ENCODE measurements around the gene CMTM2. TPM values are rescaled to one million over a fixed set of nuclear protein-coding genes. Genes with fewer than 3 reads are reported as not detected.
"Not testable (repeated sequence)": the region's sequence is repeated elsewhere in the genome, so short reads cannot be mapped to it uniquely, and the experiment has no call there.

CMTM2 gene
- polyA plus RNA-seq, 1 donor: 0.25 TPM

DNA sequence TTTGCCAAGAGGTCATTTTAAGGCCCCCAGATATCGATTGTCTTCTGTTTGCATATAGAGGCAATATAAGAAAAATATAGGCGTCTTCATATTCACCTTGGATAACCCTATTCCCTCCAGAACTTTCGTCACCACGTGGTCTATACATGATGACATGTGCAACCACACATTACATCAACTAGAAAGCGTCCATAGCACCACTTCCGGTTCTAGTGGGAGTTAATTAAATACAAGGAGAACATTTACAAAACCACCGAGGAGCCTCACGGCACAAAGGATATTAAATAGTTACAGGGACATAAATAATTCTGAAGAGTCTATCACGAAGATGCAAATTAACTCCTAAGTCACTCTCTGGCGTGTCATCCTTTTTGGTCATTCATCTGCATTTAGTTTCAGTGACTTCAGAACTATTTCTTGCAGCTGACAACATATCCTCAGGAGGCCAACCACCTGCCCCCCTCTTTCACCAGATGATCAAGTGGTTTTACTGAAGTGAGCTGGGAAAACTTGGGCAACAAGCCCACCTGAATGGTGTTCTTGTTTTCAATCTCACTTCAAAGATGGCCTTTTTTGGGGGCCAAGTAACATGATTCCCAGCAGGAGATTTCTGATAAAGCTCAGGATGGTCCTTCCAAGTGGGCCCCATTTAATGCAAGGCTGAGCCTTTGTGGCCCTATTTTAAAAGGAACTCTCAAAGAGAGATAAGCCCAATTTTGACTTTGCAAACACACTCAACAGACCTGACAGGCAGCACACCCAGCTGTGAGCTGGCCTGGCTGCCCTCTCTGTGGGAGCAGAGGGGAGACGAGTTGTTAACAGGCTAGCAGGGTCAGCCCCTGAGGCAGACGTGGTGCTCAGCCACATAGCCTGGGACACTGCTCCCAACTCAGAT, 40.5 kb downstream of the CMTM2 start:
- H3K4me3 ChIP-seq (ENCODE audit: low read length): no peak overlapping the region
- 92% methylated on average over 2 of the region's 12 CpGs for WGBS (ENCODE audit: insufficient coverage, low lambda C conversion rate)
- no peak overlapping the region for H3K27ac ChIP-seq (ENCODE audit: low read length)
- DNase-seq: no peak
- peaks cover 52% of the 10 kb centered on the region for H3K36me3 ChIP-seq (ENCODE audit: control insufficient read depth, insufficient read depth, low read length)
- H3K9me3 ChIP-seq (ENCODE audit: control insufficient read depth, low read depth, low read length): no peaks in the 10 kb centered on the region
- H3K4me1 ChIP-seq (ENCODE audit: control insufficient read depth, insufficient read depth, low read length): no peaks in the 10 kb centered on the region
- H3K27me3 ChIP-seq (ENCODE audit: control insufficient read depth, insufficient read depth, low read length): no peaks in the 10 kb centered on the region

DNA sequence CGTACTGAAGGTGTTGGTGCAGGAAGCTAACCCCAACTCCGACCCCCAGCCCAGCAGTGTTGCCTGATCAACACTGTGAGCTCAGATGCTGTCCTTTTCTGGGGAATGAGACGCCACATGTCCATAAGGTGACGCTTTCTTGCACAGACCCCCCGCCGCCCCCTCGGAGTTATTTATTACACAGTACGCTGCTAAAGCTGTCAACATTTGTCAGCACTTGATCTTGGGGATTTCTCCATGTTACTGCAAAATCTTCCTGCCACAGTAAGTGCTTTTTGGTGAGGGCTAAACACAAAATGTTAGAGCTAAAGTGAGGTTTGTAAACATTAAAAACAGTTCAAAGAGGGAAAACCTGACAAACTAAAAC, 41.1 kb downstream of the CMTM2 start:
- no peak for DNase-seq
- peaks cover 52% of the 10 kb centered on the region for H3K36me3 ChIP-seq (ENCODE audit: control insufficient read depth, insufficient read depth, low read length)
- H3K27me3 ChIP-seq (ENCODE audit: control insufficient read depth, insufficient read depth, low read length): no peaks in the 10 kb centered on the region
- no peak overlapping the region for H3K27ac ChIP-seq (ENCODE audit: low read length)
- WGBS (ENCODE audit: insufficient coverage, low lambda C conversion rate): 50% methylated on average over 1 of the region's 8 CpGs
- H3K4me1 ChIP-seq (ENCODE audit: control insufficient read depth, insufficient read depth, low read length): no peaks in the 10 kb centered on the region
- H3K9me3 ChIP-seq (ENCODE audit: control insufficient read depth, low read depth, low read length): no peaks in the 10 kb centered on the region
- H3K4me3 ChIP-seq (ENCODE audit: low read length): no peak overlapping the region

DNA sequence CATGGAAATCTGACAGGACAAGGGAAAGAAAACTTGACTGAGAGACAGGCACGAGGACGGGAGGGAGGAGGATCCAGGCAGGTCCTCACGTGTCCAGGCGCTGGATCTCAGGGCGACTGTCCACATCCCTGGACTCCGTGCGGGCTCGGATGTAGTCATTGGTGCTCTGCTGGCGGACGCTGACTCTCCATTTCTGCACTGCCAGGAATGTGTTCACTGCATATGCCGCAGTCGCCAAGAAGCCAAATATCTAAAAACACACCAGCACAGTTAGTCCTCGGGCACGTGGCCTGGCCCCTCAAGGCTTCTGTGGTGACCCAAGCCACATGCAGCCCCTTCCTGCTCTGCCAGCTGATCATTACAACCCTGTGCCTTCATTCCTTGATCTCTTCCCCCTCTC, 42.7 kb downstream of the CMTM2 start:
- Histone ChIP-seq H3K4me3 (ENCODE audit: low read length) (no peak overlapping the region), H3K27ac (ENCODE audit: low read length) (no peak overlapping the region), H3K36me3 (ENCODE audit: control insufficient read depth, insufficient read depth, low read length) (peaks cover 41% of the 10 kb centered on the region), H3K27me3 (ENCODE audit: control insufficient read depth, insufficient read depth, low read length) (no peaks in the 10 kb centered on the region), H3K9me3 (ENCODE audit: control insufficient read depth, low read depth, low read length) (no peaks in the 10 kb centered on the region), H3K4me1 (ENCODE audit: control insufficient read depth, insufficient read depth, low read length) (no peaks in the 10 kb centered on the region)
- DNase-seq: no peak
- no CpG with 5 or more reads among the region's 14 CpGs for WGBS (ENCODE audit: insufficient coverage, low lambda C conversion rate)

DNA sequence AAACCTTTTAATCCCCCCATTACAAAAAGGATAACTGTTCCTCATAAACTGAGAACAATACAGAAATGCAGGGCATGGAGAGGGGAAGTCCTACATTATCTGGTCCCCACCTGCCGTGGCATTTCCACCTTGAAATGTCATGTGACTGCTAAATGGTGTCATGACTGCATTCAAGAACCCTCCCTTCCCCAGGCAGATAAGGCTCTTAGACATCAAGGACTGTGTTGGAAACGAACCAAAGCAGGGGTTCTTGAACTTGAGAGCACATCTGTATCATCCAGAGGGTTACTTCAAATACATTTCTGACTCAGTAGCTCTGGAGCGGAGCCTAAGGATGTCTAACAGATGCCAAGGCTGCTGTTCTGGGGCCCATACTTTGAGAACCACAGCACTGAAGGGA, 43.6 kb downstream of the CMTM2 start:
- Histone ChIP-seq H3K9me3 (ENCODE audit: control insufficient read depth, low read depth, low read length) (no peaks in the 10 kb centered on the region), H3K4me1 (ENCODE audit: control insufficient read depth, insufficient read depth, low read length) (no peaks in the 10 kb centered on the region), H3K36me3 (ENCODE audit: control insufficient read depth, insufficient read depth, low read length) (peaks cover 40% of the 10 kb centered on the region), H3K4me3 (ENCODE audit: low read length) (no peak overlapping the region), H3K27me3 (ENCODE audit: control insufficient read depth, insufficient read depth, low read length) (no peaks in the 10 kb centered on the region), H3K27ac (ENCODE audit: low read length) (no peak overlapping the region)
- DNase-seq: peak in 1 of 2 donors; percentile 28
- no CpG with 5 or more reads among the region's 3 CpGs for WGBS (ENCODE audit: insufficient coverage, low lambda C conversion rate)

DNA sequence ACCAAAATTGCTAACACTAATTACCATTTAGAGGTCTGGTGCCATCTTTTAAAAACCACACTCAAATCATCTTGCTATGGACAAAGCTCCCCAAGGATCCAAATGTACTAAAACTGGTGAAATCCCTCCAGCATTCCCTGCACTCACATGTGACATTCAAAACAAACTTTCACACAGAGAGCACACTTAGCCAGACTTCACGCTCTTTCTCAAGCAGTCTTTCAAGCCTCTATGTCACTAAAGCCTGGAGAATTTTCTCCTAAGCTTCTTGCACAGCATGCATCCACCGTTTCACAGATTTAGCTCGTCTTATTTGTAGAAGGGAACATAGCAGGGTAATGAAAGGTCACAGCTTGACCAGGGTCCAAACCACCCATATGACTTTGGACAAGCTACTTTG, 44.5 kb downstream of the CMTM2 start:
- Histone ChIP-seq H3K4me3 (ENCODE audit: low read length) (no peak overlapping the region), H3K27me3 (ENCODE audit: control insufficient read depth, insufficient read depth, low read length) (no peaks in the 10 kb centered on the region), H3K9me3 (ENCODE audit: control insufficient read depth, low read depth, low read length) (no peaks in the 10 kb centered on the region), H3K4me1 (ENCODE audit: control insufficient read depth, insufficient read depth, low read length) (no peaks in the 10 kb centered on the region), H3K36me3 (ENCODE audit: control insufficient read depth, insufficient read depth, low read length) (peaks cover 36% of the 10 kb centered on the region), H3K27ac (ENCODE audit: low read length) (no peak overlapping the region)
- WGBS (ENCODE audit: insufficient coverage, low lambda C conversion rate): no CpG with 5 or more reads among the region's 3 CpGs
- no peak for DNase-seq

DNA sequence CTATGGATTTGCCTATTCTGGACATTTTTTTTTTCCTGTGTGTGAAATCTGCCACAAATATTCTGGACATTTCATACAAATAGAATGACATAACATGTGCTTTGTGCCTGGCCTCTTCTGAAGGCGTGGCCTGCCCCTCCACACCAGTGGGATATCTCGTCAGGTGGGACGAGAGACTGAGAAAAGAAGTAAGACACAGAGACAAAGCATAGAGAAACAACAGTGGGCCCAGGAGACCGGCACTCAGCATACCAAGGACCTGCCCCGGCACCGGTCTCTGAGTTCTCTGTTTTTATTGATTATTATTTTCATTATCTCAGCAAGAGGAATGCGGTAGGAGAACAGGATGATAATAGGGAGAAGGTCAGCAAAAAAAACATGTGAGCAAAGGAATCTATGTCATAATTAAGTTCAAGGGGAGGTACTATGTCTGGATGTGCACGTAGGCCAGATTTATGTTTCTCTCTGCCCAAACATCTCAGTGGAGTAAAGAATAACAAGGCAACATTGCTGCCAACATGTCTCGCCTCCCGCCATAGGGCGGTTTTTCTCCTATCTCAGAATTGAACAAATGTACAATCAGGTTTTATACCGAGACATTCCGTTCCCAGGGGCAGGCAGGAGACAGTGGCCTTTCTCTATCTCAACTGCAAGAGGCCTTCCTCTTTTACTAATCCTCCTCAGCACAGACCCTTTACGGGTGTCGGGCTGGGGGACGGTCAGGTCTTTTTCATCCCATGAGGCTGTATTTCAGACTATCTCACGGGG, 48.5 kb downstream of the CMTM2 start:
- not testable (repeated sequence) for H3K4me3 ChIP-seq (ENCODE audit: low read length); H3K27ac ChIP-seq (ENCODE audit: low read length); H3K9me3 ChIP-seq (ENCODE audit: control insufficient read depth, low read depth, low read length); H3K4me1 ChIP-seq (ENCODE audit: control insufficient read depth, insufficient read depth, low read length); DNase-seq; H3K27me3 ChIP-seq (ENCODE audit: control insufficient read depth, insufficient read depth, low read length)
- WGBS (ENCODE audit: insufficient coverage, low lambda C conversion rate): 60% methylated on average over 1 of the region's 17 CpGs
- peaks cover 13% of the 10 kb centered on the region for H3K36me3 ChIP-seq (ENCODE audit: control insufficient read depth, insufficient read depth, low read length)

DNA sequence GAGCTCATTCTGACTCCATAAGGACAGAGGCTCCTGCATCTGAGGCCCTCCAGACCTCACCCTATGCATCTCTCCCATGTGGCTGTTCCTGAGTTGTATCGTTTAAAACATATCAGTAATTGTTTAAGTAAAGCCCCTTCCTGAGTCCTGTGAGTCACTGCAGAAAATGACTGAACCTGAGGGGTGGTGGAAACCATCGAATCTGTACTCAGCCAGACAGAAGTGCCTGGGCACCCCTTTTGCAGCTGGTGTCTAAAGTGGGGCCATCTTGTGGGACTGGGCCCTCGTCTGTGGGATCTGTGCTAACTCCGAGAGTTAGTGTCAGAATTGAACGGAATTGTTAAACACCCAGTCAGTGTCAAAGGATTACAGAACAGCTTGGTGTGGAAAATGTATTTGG, 50.6 kb downstream of the CMTM2 start:
- WGBS (ENCODE audit: insufficient coverage, low lambda C conversion rate): no CpG with 5 or more reads among the region's 5 CpGs
- H3K27me3 ChIP-seq (ENCODE audit: control insufficient read depth, insufficient read depth, low read length): no peaks in the 10 kb centered on the region
- no peak overlapping the region for H3K4me3 ChIP-seq (ENCODE audit: low read length)
- H3K9me3 ChIP-seq (ENCODE audit: control insufficient read depth, low read depth, low read length): no peaks in the 10 kb centered on the region
- peaks cover 12% of the 10 kb centered on the region for H3K36me3 ChIP-seq (ENCODE audit: control insufficient read depth, insufficient read depth, low read length)
- no peak for DNase-seq
- H3K4me1 ChIP-seq (ENCODE audit: control insufficient read depth, insufficient read depth, low read length): no peaks in the 10 kb centered on the region
- no peak overlapping the region for H3K27ac ChIP-seq (ENCODE audit: low read length)

DNA sequence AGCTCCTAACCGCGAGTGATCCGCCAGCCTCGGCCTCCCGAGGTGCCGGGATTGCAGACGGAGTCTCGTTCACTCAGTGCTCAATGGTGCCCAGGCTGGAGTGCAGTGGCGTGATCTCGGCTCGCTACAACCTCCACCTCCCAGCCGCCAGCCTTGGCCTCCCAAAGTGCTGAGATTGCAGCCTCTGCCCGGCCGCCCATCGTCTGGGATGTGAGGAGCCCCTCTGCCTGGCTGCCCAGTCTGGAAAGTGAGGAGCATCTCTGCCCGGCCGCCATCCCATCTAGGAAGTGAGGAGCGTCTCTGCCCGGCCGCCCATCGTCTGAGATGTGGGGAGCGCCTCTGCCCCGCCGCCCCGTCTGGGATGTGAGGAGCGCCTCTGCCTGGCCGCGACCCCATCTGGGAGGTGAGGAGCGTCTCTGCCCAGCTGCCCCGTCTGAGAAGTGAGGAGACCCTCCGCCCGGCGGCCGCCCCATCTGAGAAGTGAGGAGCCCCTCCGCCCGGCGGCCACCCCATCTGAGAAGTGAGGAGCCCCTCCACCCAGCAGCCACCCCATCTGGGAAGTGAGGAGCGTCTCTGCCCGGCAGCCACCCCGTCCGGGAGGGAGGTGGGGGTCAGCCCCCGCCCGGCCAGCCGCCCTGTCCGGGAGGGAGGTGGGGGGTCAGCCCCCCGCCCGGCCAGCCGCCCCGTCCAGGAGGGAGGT, 51.4 kb downstream of the CMTM2 start:
- H3K4me3 ChIP-seq (ENCODE audit: low read length); H3K27ac ChIP-seq (ENCODE audit: low read length); H3K9me3 ChIP-seq (ENCODE audit: control insufficient read depth, low read depth, low read length); DNase-seq; H3K4me1 ChIP-seq (ENCODE audit: control insufficient read depth, insufficient read depth, low read length); H3K27me3 ChIP-seq (ENCODE audit: control insufficient read depth, insufficient read depth, low read length): not testable (repeated sequence)
- H3K36me3 ChIP-seq (ENCODE audit: control insufficient read depth, insufficient read depth, low read length): peaks cover 17% of the 10 kb centered on the region
- no CpG with 5 or more reads among the region's 49 CpGs for WGBS (ENCODE audit: insufficient coverage, low lambda C conversion rate)

DNA sequence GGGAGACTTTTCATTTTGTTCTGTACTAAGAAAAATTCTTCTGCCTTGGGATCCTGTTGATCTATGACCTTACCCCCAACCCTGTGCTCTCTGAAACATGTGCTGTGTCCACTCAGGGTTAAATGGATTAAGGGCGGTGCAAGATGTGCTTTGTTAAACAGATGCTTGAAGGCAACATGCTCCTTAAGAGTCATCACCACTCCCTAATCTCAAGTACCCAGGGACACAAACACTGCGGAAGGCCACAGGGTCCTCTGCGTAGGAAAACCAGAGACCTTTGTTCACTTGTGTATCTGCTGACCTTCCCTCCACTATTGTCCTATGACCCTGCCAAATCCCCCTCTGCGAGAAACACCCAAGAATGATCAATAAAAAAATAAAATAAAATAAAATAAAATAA, 52.3 kb downstream of the CMTM2 start:
- H3K27me3 ChIP-seq (ENCODE audit: control insufficient read depth, insufficient read depth, low read length); H3K4me3 ChIP-seq (ENCODE audit: low read length); DNase-seq; H3K27ac ChIP-seq (ENCODE audit: low read length); H3K4me1 ChIP-seq (ENCODE audit: control insufficient read depth, insufficient read depth, low read length); H3K9me3 ChIP-seq (ENCODE audit: control insufficient read depth, low read depth, low read length): not testable (repeated sequence)
- peaks cover 20% of the 10 kb centered on the region for H3K36me3 ChIP-seq (ENCODE audit: control insufficient read depth, insufficient read depth, low read length)
- WGBS (ENCODE audit: insufficient coverage, low lambda C conversion rate): no CpG with 5 or more reads among the region's 4 CpGs

DNA sequence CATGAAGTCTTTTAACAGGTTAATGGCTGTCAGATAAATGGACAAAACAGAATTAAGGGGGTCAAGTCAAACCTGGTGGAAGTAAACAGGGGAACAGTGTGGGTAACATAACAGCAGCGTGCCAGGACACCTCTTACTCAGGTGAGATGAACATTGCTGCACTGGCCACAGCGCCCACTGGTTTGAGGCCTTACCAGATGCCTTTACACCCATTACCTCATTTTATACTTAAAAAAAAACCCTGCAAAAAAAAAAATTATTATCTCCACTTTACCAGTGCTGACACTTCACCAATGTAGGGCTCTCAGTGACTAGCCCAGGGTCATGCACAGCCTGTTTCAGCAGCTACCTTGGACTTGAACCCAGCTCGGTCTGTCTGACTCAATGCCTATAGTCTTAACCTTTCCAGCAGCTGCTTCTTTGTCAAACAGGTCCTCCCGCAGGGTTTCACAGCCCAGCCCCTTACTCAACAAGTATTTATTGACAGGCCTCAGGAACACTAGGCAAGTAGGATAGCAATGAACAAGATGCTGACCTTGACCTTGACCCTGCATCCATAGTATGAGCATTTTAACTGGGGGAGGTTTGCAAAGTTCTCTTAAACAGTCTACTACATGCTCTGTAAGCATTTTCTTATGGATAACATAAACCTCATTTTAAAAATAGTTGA, 55.4 kb downstream of the CMTM2 start:
- no peak for DNase-seq
- H3K36me3 ChIP-seq (ENCODE audit: control insufficient read depth, insufficient read depth, low read length): peaks cover 19% of the 10 kb centered on the region
- H3K9me3 ChIP-seq (ENCODE audit: control insufficient read depth, low read depth, low read length): no peaks in the 10 kb centered on the region
- H3K4me3 ChIP-seq (ENCODE audit: low read length): no peak overlapping the region
- WGBS (ENCODE audit: insufficient coverage, low lambda C conversion rate): no CpG with 5 or more reads among the region's 4 CpGs
- H3K27ac ChIP-seq (ENCODE audit: low read length): no peak overlapping the region
- H3K4me1 ChIP-seq (ENCODE audit: control insufficient read depth, insufficient read depth, low read length): no peaks in the 10 kb centered on the region
- H3K27me3 ChIP-seq (ENCODE audit: control insufficient read depth, insufficient read depth, low read length): no peaks in the 10 kb centered on the region
